GM13977 (cell line): ENCODE results near the gene TMEM234.

Experiments
- DNase-seq: peaks from one replicate; pipeline ENCODE4 v3.0.0; 2012; ENCODE audit warnings: low spot score
- in situ Hi-C: fragments of 300-500 bp; cut with MboI; formaldehyde crosslinking; loops from one replicate; pipeline ENCODE4 v1.12.0; 2022; ENCODE audit warnings: low sequenced_read_pairs, low pct_unique_long_range_greater_than_20kb, mixed read lengths, inconsistent platforms; ENCODE audit not compliant: unreplicated experiment
- TF ChIP-seq, protein P1 (sequence below): IDR thresholded peaks from 2 replicates; pipeline ENCODE4 v1.5.1; 2012; ENCODE audit warnings: mild to moderate bottlenecking, control low read depth; ENCODE audit not compliant: insufficient read depth; ENCODE audit errors: extremely low read depth, missing control alignments

TMEM234 gene

DNA sequence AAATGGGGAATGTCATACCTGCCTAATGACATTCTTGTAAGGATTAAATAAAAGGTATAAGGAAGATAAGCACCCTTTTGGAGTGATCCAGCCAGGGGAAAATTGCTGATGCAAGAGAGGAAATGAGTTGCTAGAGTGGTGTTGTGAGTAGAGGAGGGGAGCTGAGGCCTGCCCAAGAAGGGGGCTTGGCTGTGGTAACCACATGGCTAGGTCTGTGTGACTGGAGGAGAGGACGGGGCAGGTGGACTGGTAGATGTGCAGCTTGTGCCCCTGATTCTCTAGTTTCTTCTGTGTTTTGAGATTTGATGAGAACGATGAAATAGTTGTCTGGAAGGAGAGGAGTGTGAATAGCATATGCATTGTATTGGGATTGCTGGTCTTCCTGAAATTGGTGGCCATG, 36.1 kb downstream of the TMEM234 start:
- no peak for DNase-seq
- TF ChIP-seq, protein P1, sequence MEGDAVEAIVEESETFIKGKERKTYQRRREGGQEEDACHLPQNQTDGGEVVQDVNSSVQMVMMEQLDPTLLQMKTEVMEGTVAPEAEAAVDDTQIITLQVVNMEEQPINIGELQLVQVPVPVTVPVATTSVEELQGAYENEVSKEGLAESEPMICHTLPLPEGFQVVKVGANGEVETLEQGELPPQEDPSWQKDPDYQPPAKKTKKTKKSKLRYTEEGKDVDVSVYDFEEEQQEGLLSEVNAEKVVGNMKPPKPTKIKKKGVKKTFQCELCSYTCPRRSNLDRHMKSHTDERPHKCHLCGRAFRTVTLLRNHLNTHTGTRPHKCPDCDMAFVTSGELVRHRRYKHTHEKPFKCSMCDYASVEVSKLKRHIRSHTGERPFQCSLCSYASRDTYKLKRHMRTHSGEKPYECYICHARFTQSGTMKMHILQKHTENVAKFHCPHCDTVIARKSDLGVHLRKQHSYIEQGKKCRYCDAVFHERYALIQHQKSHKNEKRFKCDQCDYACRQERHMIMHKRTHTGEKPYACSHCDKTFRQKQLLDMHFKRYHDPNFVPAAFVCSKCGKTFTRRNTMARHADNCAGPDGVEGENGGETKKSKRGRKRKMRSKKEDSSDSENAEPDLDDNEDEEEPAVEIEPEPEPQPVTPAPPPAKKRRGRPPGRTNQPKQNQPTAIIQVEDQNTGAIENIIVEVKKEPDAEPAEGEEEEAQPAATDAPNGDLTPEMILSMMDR: no peak
- in situ Hi-C loops: no loop called here

DNA sequence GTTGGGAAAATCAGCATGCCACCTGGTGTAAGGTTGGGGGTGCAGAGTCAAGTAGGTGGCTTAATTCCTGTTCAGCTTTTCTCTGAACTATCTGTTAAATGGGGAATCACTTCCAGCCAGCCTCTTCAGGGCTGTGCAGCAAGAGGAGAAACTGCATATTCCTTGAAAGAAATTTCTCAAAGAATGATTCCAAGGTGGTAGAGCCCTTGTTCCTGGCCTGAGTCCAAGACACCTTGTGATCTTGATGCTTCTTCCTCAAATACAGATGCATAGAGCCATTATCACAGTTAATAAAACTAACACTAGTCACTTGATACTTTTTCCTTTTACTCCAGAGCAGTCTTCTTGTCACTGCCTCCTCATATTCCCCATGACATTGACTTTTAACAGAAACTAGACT, 37.5 kb downstream of the TMEM234 start:
- in situ Hi-C loops: no loop called here
- DNase-seq: no peak
- TF ChIP-seq, protein P1: no peak

DNA sequence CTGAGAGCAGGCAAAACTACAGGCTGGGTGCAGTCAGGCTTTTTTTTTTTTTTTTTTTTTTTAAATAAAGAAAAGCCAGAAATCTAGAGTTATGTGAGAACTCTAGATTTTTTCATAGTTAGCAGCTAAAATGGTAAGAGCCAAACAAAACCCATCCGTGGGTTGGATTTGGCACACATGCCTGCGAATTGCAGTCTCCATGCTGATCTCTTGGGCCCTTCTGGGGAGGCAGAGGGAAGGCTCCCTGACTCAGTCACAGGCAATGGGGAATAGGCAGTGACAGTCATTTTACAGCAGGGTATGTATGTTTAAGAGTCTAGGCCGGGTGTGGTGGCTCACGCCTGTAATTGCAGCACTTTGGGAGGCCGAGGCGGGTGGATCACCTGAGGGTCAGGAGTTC, 40.1 kb downstream of the TMEM234 start:
- TF ChIP-seq, protein P1: no peak
- in situ Hi-C loops: no loop called here
- DNase-seq: no peak

DNA sequence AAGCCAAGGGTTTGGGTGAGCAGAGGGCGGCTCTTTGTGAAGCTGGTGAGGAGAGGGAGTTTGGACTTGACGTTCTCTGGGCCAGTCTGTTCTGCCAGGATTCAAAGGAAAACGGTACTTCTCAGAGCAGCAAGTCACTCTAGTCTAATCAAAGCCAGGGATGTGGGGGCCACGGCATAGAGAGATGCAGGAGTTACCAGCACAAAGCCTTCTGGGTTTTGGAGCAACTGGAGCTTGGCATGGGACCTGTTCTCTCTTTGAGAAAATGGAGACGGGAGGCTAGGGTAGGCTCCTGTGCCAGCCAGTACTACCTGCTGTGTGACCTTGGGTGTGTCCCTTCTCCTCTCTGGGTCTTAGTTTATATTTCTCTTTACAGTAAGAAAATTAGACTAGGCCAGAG, 40.6 kb downstream of the TMEM234 start:
- DNase-seq: no peak
- TF ChIP-seq, protein P1: no peak
- in situ Hi-C loops: no loop called here

DNA sequence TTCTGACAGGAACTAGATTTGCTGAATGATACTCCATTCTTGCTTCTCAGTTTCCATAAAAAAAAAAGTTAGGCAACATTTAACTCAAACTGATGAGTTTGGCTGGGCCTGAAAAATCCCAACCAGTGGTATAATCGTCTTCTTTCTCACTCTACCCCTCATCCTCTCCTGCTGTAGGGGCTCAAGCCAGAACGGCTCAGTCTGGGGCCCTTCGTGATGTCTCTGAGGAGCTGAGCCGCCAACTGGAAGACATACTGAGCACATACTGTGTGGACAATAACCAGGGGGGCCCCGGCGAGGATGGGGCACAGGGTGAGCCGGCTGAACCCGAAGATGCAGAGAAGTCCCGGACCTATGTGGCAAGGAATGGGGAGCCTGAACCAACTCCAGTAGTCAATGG, 41.1 kb downstream of the TMEM234 start:
- DNase-seq: no peak
- in situ Hi-C loops: no loop called here
- TF ChIP-seq, protein P1: no peak

DNA sequence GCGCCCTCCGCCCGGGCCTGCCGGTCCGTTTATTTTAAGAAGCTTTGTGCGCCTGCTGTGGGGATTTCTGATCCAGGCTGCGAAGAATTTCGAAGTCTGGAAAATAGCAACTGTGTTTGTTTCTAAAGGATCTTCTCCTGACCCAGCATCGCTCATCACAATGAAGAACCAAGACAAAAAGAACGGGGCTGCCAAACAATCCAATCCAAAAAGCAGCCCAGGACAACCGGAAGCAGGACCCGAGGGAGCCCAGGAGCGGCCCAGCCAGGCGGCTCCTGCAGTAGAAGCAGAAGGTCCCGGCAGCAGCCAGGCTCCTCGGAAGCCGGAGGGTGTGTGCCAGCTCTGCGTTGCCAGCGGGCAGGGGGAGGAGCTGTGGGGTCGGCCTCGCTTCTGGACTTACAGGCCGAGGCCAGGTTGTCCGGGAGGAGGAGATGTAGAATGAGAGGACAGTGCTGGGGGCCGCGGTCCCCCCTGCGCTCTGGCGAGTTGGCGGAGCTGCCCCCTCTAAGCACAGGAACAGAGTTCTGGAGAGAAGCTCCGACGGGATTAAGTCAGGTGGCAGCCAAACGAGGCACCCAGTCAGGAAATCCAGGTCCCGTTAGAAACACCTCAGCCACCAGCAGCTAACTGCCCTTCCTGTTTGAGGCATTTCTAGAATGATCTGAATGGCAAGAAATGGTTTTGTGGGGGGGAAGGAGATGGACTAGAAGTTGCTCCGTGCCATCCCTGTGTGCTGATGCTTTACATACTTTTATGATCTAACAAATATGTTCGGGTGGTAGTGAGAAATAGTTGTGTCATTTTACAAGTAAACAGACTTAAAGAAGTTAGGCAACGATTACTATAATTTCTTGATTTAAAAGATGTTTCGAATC, 41.7 kb downstream of the TMEM234 start:
- TF ChIP-seq, protein P1: no peak
- DNase-seq: peak; percentile 46
- in situ Hi-C loops: no loop called here
